Activated CD8-positive, alpha-beta T cell treated with anti-CD3 and anti-CD28 coated beads for 36 hours (primary cell): ENCODE measurements around the gene VRK3. TPM values are rescaled to one million over a fixed set of nuclear protein-coding genes. Genes with fewer than 3 reads are reported as not detected.
"Not testable (repeated sequence)": the region's sequence is repeated elsewhere in the genome, so short reads cannot be mapped to it uniquely, and the experiment has no call there.

Experiments used
- ATAC-seq: fragments of 200-7000 bp; cut with Tn5 transposase; one replicate; pipeline ENCODE4 v1.10.0; 2021; ENCODE audit warnings: mild to moderate bottlenecking, moderate library complexity
- CTCF ChIA-PET: fragments of 350-600 bp; sonication (Branson Sonifier 250); formaldehyde crosslinking; loops from one replicate; lab custom pipeline; 2021; ENCODE audit warnings: antibody characterized with exemption; lab: Charles Lee
- POLR2A ChIA-PET: fragments of 350-600 bp; sonication (Branson Sonifier 250); formaldehyde crosslinking; loops from one replicate; lab custom pipeline; 2021; ENCODE audit warnings: antibody characterized with exemption; lab: Charles Lee
- DNase-seq: peaks from one replicate; pipeline ENCODE4 v3.0.0-alpha.2; 2020
- H3K27ac Mint-ChIP-seq: one replicate; pipeline ENCODE4 v1.8.0; 2021; ENCODE audit warnings: mild to moderate bottlenecking, mixed read lengths
- H3K27me3 Mint-ChIP-seq: one replicate; pipeline ENCODE4 v1.8.0; 2021; ENCODE audit warnings: mixed read lengths
- H3K36me3 Mint-ChIP-seq: one replicate; pipeline ENCODE4 v1.8.0; 2021; ENCODE audit warnings: low read depth, mixed read lengths
- H3K4me1 Mint-ChIP-seq: one replicate; pipeline ENCODE4 v1.8.0; 2021; ENCODE audit warnings: low read depth, mixed read lengths
- H3K4me3 Mint-ChIP-seq: one replicate; pipeline ENCODE4 v1.8.0; 2021; ENCODE audit warnings: mild to moderate bottlenecking, moderate library complexity, mixed read lengths
- H3K9me3 Mint-ChIP-seq: one replicate; pipeline ENCODE4 v1.8.0; 2021; ENCODE audit warnings: mixed read lengths
- CTCF ChIP-seq: fragments of 200-600 bp; IDR thresholded peaks from one replicate; pipeline ENCODE4 v1.8.0; 2022; ENCODE audit warnings: antibody characterized with exemption, mild to moderate bottlenecking
- intact Hi-C: fragments of 100-400 bp; cut with micrococcal nuclease; formaldehyde crosslinking; loops from one replicate; pipeline ENCODE4 v1.10.0; 2022
- total RNA-seq, 2 experiments: library from RNA; stranded (reverse); gene quantifications; one replicate each; pipeline ENCODE4 v1.2.3, GENCODE V29; 2021

VRK3 gene
- total RNA-seq, 2 experiments from 2014 or later: 37.4 to 38.0 TPM

DNA sequence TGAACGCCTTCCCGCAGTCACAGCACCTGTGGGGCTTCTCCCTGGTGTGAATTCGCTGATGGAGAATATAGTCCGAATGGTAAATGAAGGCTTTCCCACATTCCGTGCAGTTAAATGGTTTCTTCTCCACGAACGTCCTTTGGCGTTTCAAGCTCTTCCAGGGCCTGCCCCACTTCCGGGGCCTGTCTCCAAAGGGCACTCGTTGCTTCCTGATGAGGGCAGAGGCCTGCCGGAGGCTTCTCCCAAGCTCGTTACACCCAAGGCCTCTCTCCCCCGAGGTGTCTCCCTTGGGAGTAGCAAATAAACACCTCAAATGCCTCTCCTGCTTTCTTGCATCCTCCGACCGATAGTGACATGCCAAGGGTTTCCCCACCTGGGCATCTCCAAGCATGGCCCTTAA lies 34.9 kb upstream of the VRK3 start:
- H3K4me1 Mint-ChIP-seq: peaks cover 2% of the 10 kb centered on the region
- H3K27me3 Mint-ChIP-seq: no peaks in the 10 kb centered on the region
- ChIA-PET POLR2A (no interaction called here), CTCF (interaction anchor here (0.6 to 1.2 kb wide), 2 partner anchors 12 to 76 kb away, joined by 4 to 5 read pairs; no protein-coding TSS in a partner anchor)
- H3K27ac Mint-ChIP-seq: no peak overlapping the region
- TF ChIP-seq CTCF: no peak
- ATAC-seq (no peak), DNase-seq (no peak)
- no peaks in the 10 kb centered on the region for H3K36me3 Mint-ChIP-seq
- peaks cover 21% of the 10 kb centered on the region for H3K9me3 Mint-ChIP-seq
- no peak overlapping the region for H3K4me3 Mint-ChIP-seq
- intact Hi-C loops: no loop called here

DNA sequence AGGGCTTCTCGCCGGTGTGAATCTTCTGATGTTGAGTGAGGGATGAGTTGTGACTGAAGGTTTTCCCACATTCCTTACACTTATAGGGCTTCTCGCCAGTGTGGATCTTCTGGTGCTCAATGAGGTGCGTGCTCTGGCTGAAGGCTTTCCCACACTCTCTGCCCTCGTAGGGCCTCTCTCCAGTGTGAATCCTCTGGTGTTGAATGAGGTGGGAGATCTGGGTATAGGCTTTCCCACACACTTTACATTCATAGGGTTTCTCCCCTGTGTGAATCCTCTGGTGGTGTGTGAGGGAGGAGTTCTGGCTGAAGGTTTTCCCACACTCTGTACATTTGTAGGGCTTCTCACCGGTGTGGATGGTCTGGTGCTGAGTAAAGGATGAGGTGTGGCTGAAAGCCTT lies 33.9 kb upstream of the VRK3 start:
- peaks cover 2% of the 10 kb centered on the region for H3K4me1 Mint-ChIP-seq
- no peak overlapping the region for H3K4me3 Mint-ChIP-seq
- no peak for TF ChIP-seq CTCF
- peaks cover 21% of the 10 kb centered on the region for H3K9me3 Mint-ChIP-seq
- ChIA-PET POLR2A (no interaction called here), CTCF (no interaction called here)
- DNase-seq (no peak), ATAC-seq (no peak)
- intact Hi-C loops: no loop called here
- no peak overlapping the region for H3K27ac Mint-ChIP-seq
- H3K36me3 Mint-ChIP-seq: no peaks in the 10 kb centered on the region
- no peaks in the 10 kb centered on the region for H3K27me3 Mint-ChIP-seq

- Mint-ChIP-seq H3K4me3 (no peak overlapping the region), H3K36me3 (no peaks in the 10 kb centered on the region), H3K9me3 (peaks cover 21% of the 10 kb centered on the region), H3K4me1 (peaks cover 2% of the 10 kb centered on the region), H3K27ac (no peak overlapping the region), H3K27me3 (no peaks in the 10 kb centered on the region)
- ATAC-seq (no peak), DNase-seq (no peak)
- CTCF ChIA-PET: no interaction called here
- POLR2A ChIA-PET: interaction anchor here (1.1 kb wide), 1 partner anchor 12 kb away, joined by 4 read pairs; no protein-coding TSS in a partner anchor
- intact Hi-C loops: no loop called here
- no peak for TF ChIP-seq CTCF
Observed at GRCh38 chr19:50058425-50058824, 33.3 kb upstream of the VRK3 start.

DNA sequence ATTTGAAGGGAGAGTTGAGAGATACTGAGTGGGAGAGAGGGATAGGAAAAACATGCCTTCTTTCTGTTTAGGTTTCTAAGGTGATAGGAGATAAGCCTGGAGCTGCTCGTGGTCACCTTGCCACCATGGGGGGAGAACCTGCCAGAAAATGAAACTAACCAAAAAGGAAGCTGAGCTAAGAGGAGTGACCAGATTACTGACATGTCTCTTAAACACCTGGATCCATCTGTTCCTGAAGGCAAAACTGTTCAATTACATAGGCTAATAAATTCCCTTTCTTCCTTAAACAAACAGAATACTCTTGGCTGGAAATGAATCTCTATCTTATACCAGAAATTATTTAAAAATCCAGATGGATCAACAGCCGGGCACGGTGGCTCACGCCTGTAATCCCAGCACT lies 27.9 kb upstream of the VRK3 start:
- Mint-ChIP-seq H3K36me3 (peaks cover 4% of the 10 kb centered on the region), H3K27ac (no peak overlapping the region), H3K27me3 (peaks cover 5% of the 10 kb centered on the region), H3K4me1 (peaks cover 17% of the 10 kb centered on the region), H3K9me3 (no peaks in the 10 kb centered on the region), H3K4me3 (no peak overlapping the region)
- ChIA-PET POLR2A (no interaction called here), CTCF (interaction anchor here (0.6 kb wide), 1 partner anchor 83 kb away, joined by 3 read pairs; no protein-coding TSS in a partner anchor)
- intact Hi-C loops: no loop called here
- DNase-seq: no peak
- TF ChIP-seq CTCF: no peak
- ATAC-seq: no peak

GRCh38 chr19:50051964-50052363 lies 26.8 kb upstream of the VRK3 start:
- H3K36me3 Mint-ChIP-seq: peaks cover 16% of the 10 kb centered on the region
- peaks cover 17% of the 10 kb centered on the region for H3K4me1 Mint-ChIP-seq
- H3K27ac Mint-ChIP-seq: no peak overlapping the region
- DNase-seq (no peak), ATAC-seq (no peak)
- H3K9me3 Mint-ChIP-seq: peaks cover 2% of the 10 kb centered on the region
- ChIA-PET POLR2A (no interaction called here), CTCF (no interaction called here)
- peaks cover 5% of the 10 kb centered on the region for H3K27me3 Mint-ChIP-seq
- H3K4me3 Mint-ChIP-seq: no peak overlapping the region
- TF ChIP-seq CTCF: no peak
- intact Hi-C loops: no loop called here

DNA sequence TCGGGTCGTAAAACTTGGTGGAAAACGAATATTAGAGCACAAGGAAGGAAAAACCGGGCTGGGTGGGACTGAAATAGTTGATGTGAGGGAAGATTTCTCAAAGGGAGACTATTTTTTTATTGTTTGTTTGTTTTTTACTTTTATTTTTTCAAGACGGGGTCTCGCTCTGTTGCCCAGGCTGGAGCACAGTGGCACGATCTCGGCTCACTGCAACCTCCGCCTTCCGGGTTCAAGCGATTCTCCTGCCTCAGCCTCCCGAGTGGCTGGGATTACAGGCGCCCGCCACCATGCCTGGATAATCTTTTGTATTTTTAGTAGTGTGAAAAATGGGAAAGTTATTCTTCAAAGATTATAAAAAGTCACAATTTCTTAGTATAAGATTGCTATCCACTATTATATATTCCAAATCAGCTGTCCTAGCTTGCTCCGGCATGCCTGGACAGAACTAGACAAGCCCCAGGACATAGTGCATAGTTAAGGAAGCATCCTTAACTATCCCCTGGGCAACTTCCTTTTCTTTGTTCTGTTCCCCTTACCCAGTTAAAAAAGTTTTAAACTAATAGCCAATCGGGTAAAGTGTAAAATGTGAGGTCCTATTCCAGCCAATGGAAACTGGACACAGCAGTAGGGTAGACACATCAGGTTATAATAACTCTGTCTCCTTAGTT lies 26.2 kb upstream of the VRK3 start:
- intact Hi-C loops, CTCF ChIA-PET, H3K27me3 Mint-ChIP-seq, DNase-seq, ATAC-seq, H3K9me3 Mint-ChIP-seq: not testable (repeated sequence)
- POLR2A ChIA-PET: interaction anchor here (0.8 to 1.7 kb wide), 4 partner anchors 12 to 97 kb away, joined by 3 to 4 read pairs (median 3); no protein-coding TSS in a partner anchor
- peaks cover 22% of the 10 kb centered on the region for H3K36me3 Mint-ChIP-seq
- H3K4me3 Mint-ChIP-seq: peak overlapping the region; percentile 70
- peak overlapping the region; percentile 55 for H3K27ac Mint-ChIP-seq
- H3K4me1 Mint-ChIP-seq: peaks cover 17% of the 10 kb centered on the region
